Activated CD4-positive, alpha-beta memory T cell treated with anti-CD3 and anti-CD28 coated beads for 36 hours (primary cell): ENCODE measurements around the gene ASTN2. TPM values are rescaled to one million over a fixed set of nuclear protein-coding genes. Genes with fewer than 3 reads are reported as not detected.
"Not testable (repeated sequence)": the region's sequence is repeated elsewhere in the genome, so short reads cannot be mapped to it uniquely, and the experiment has no call there.

ENCODE experiments used
- CTCF ChIA-PET: fragments of 350-600 bp; sonication (Branson Sonifier 250); formaldehyde crosslinking; loops from one replicate; lab custom pipeline; 2021; ENCODE audit warnings: antibody characterized with exemption, inconsistent platforms; lab: Charles Lee
- POLR2A ChIA-PET: fragments of 350-600 bp; sonication (Branson Sonifier 250); formaldehyde crosslinking; loops from one replicate; lab custom pipeline; 2021; ENCODE audit warnings: antibody characterized with exemption; lab: Charles Lee
- DNase-seq: peaks from one replicate; pipeline ENCODE4 v3.0.0-alpha.2; 2020
- H3K27ac Mint-ChIP-seq: one replicate; pipeline ENCODE4 v1.8.0; 2021; ENCODE audit warnings: mixed read lengths
- H3K27me3 Mint-ChIP-seq: one replicate; pipeline ENCODE4 v1.8.0; 2021; ENCODE audit warnings: mixed read lengths
- H3K36me3 Mint-ChIP-seq: one replicate; pipeline ENCODE4 v1.8.0; 2021; ENCODE audit warnings: mixed read lengths
- H3K4me1 Mint-ChIP-seq: one replicate; pipeline ENCODE4 v1.8.0; 2021; ENCODE audit warnings: low read depth, mixed read lengths
- H3K4me3 Mint-ChIP-seq: one replicate; pipeline ENCODE4 v1.8.0; 2021; ENCODE audit warnings: mild to moderate bottlenecking, mixed read lengths
- H3K9me3 Mint-ChIP-seq: one replicate; pipeline ENCODE4 v1.8.0; 2021; ENCODE audit warnings: mixed read lengths
- intact Hi-C: fragments of 100-400 bp; cut with micrococcal nuclease; formaldehyde crosslinking; loops from one replicate; pipeline ENCODE4 v1.15.1; 2023
- total RNA-seq, 2 experiments: library from RNA; stranded (reverse); gene quantifications; one replicate each; pipeline ENCODE4 v1.2.3, GENCODE V29; 2021

ASTN2 gene
- total RNA-seq, 2 experiments from 2014 or later: 3.3 to 3.4 TPM

GRCh38 chr9:116694785-116695291 is 720.0 kb downstream of the ASTN2 start:
- H3K27me3 Mint-ChIP-seq: no peaks in the 10 kb centered on the region
- H3K27ac Mint-ChIP-seq: no peak overlapping the region
- H3K4me1 Mint-ChIP-seq: peaks cover 51% of the 10 kb centered on the region
- H3K4me3 Mint-ChIP-seq: no peak overlapping the region
- no peaks in the 10 kb centered on the region for H3K9me3 Mint-ChIP-seq
- CTCF ChIA-PET: no interaction called here
- intact Hi-C loops: no loop called here
- H3K36me3 Mint-ChIP-seq: peaks cover 36% of the 10 kb centered on the region
- DNase-seq: no peak
- POLR2A ChIA-PET: interaction anchor here (0.6 kb wide), 1 partner anchor 395 kb away, joined by 4 read pairs; no protein-coding TSS in a partner anchor

DNA sequence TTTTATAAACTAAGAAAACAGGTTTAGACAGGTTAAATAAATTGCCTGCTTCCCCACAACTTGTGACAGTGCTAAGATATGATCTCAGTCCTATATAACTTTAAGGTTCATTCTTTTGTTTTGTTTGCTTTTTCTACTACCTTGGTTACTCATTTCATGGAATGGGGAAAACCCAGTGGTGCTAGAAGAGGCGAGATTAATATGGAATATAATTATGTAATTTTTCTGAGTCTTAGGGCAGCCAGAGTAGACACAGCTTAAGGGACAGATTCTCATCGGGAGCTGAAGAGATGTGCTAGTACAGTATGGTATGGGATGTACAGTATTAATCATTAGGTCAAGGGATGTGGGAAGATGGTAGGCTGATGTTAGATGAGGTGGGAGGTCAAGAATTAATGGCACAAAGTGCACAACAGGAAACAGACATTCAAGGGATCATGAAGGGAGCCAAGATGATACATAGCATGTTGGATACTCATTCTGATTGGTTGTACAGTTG is 721.6 kb downstream of the ASTN2 start:
- Mint-ChIP-seq H3K4me1 (peaks cover 64% of the 10 kb centered on the region), H3K27ac (no peak overlapping the region), H3K9me3 (no peaks in the 10 kb centered on the region), H3K36me3 (peaks cover 21% of the 10 kb centered on the region), H3K27me3 (no peaks in the 10 kb centered on the region), H3K4me3 (no peak overlapping the region)
- DNase-seq: no peak
- ChIA-PET CTCF (no interaction called here), POLR2A (no interaction called here)
- intact Hi-C loops: no loop called here

DNA sequence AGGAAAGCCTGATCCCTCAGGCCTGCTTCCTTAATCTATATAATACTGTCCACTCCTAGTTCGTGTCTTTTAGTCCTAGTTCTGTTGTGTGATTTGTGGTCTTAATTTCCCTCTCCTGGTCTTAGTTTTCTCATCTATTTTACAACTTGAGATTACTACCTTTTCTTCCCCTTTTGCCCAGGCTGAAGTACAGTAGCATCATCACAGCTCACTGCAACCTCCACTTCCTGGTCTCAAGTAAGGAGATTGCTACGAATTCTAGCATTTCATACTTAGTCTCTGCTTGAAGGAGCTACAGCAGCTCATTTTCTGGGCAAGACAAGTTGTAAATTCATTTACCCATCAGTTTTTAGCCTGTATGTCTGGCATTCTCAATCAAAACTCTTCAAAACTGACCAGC is 722.2 kb downstream of the ASTN2 start:
- H3K4me3 Mint-ChIP-seq: no peak overlapping the region
- H3K4me1 Mint-ChIP-seq: peaks cover 69% of the 10 kb centered on the region
- intact Hi-C loops: no loop called here
- POLR2A ChIA-PET: no interaction called here
- H3K9me3 Mint-ChIP-seq: no peaks in the 10 kb centered on the region
- H3K27ac Mint-ChIP-seq: no peak overlapping the region
- peaks cover 14% of the 10 kb centered on the region for H3K36me3 Mint-ChIP-seq
- H3K27me3 Mint-ChIP-seq: no peaks in the 10 kb centered on the region
- CTCF ChIA-PET: no interaction called here
- DNase-seq: no peak

GRCh38 chr9:116691607-116692006 is 723.2 kb downstream of the ASTN2 start:
- CTCF ChIA-PET: no interaction called here
- POLR2A ChIA-PET: no interaction called here

DNA sequence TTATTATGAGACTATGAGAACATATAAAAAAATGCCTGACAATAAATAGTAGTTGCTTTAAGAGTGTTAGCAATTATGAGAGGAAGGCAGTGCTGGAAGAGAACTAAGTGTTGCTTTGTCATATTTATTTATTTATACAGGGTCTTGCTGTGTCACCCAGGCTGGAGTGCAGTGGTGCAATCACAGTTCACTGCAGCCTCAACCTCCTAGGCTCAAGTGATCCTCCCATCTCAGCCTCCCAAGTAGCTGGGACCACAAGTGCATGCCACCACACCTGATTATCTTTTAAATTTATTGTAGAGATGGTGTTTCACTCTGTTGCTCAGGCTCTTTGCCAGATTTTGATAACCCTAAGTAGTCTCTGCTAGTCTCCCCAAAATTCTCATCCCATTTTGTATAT is 724.1 kb downstream of the ASTN2 start:
- H3K9me3 Mint-ChIP-seq, POLR2A ChIA-PET, H3K4me3 Mint-ChIP-seq, CTCF ChIA-PET, DNase-seq, H3K36me3 Mint-ChIP-seq, H3K27me3 Mint-ChIP-seq: not testable (repeated sequence)
- H3K4me1 Mint-ChIP-seq: peaks cover 76% of the 10 kb centered on the region
- intact Hi-C loops: loop anchor here (1.0 kb wide), 1 partner anchor 10 kb away; no protein-coding TSS in a partner anchor
- H3K27ac Mint-ChIP-seq: peak overlapping the region; percentile 31

More at GRCh38 chr9:116691607-116692006, 723.2 kb downstream of the ASTN2 start:
- Mint-ChIP-seq H3K9me3 (no peaks in the 10 kb centered on the region), H3K27me3 (no peaks in the 10 kb centered on the region), H3K27ac (no peak overlapping the region), H3K4me3 (no peak overlapping the region), H3K4me1 (peaks cover 71% of the 10 kb centered on the region), H3K36me3 (peaks cover 9% of the 10 kb centered on the region)
- intact Hi-C loops: loop anchor here (1.0 kb wide), 1 partner anchor 10 kb away; no protein-coding TSS in a partner anchor
- peak; percentile 22 for DNase-seq

DNA sequence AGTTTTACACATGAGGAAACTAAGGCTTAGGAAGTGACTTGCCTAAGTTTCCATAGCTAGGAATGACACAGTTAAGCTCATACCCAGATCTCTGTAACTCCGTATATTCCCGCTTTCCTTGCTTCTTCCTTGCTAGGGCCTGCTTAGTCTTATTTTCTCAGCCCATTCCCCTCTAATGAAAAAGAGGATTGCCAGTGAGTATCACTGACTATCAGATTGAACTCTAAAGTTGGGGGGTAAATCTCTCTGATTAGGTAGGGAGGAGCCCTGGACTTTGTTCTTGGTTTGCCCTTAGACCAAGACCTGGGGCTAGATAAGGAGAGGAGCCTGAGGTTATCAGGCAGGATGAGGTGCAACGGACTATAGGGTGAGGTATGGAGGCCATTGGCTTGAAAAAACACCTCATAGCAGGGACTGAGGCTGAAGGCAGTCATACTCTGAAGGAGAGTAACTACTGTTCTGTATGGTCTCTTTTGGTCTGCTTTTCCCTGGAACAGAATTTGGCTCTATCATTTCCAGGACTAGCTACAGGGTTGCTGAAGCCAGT is 725.3 kb downstream of the ASTN2 start:
- ChIA-PET POLR2A (no interaction called here), CTCF (no interaction called here)
- H3K27me3 Mint-ChIP-seq: no peaks in the 10 kb centered on the region
- no peak for DNase-seq
- peaks cover 7% of the 10 kb centered on the region for H3K36me3 Mint-ChIP-seq
- peaks cover 1% of the 10 kb centered on the region for H3K9me3 Mint-ChIP-seq
- intact Hi-C loops: no loop called here
- H3K27ac Mint-ChIP-seq: no peak overlapping the region
- H3K4me1 Mint-ChIP-seq: peaks cover 75% of the 10 kb centered on the region
- no peak overlapping the region for H3K4me3 Mint-ChIP-seq

DNA sequence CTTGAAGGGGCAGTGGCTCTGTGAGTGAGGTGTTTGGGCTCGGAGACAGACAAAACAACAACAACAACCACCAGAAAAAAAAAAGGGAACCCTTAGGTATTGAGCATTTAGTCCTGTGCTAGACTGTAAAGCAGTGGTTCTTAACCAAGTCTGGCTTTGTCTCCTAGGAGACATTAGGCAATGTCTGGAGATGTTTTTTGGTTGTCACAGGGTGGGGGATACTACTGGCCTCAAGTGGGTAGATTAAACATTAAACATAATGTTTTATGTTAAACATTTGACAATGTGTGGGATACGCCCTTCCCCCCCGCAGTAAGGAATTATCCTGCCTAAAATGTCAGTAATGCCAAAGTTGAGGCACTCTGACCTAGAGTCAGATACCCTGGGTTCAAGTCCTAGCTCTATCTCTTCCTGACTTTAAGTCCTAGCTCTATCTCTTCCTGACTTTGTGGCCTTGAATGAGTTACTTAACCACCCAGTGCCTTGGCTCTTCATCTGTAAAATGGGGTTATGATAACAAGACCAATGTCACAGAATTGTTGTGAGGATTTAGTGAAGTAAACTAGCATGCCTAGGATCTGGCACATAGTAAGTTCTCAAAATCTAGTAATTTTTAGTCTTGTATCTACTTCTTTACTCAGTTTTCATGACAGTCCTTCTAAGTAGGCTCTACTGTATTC is 725.9 kb downstream of the ASTN2 start:
- ChIA-PET POLR2A (no interaction called here), CTCF (no interaction called here)
- no peak overlapping the region for H3K27ac Mint-ChIP-seq
- H3K9me3 Mint-ChIP-seq: peaks cover 7% of the 10 kb centered on the region
- H3K4me3 Mint-ChIP-seq: peak overlapping the region; percentile 21
- H3K36me3 Mint-ChIP-seq: peaks cover 6% of the 10 kb centered on the region
- H3K4me1 Mint-ChIP-seq: peaks cover 72% of the 10 kb centered on the region
- intact Hi-C loops: no loop called here
- no peaks in the 10 kb centered on the region for H3K27me3 Mint-ChIP-seq
- DNase-seq: no peak

DNA sequence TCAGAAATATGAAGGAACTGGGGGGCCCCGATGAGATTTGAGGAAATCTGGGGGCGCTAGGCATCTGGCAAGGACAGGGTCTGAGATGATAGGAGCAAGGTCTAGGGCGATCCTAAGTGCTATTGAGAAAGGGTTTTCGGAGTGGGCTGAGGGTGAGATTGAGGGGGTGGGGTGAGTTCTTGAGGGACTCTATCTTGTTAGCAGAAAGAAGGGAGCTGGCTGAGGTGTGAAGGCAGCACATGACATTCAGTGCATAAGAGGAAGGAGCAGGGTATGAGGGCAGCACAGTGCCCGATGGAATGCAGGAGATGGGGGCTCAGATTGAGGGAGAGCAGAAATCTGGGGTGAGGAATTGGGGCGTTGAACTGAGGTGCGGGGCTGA is 727.1 kb downstream of the ASTN2 start:
- intact Hi-C loops: loop anchor here (1.0 kb wide), 1 partner anchor 14 kb away; no protein-coding TSS in a partner anchor
- H3K4me1 Mint-ChIP-seq: peaks cover 60% of the 10 kb centered on the region
- peaks cover 14% of the 10 kb centered on the region for H3K9me3 Mint-ChIP-seq
- no peaks in the 10 kb centered on the region for H3K27me3 Mint-ChIP-seq
- peak overlapping the region; percentile 77 for H3K27ac Mint-ChIP-seq
- peak; percentile 18 for DNase-seq
- POLR2A ChIA-PET: no interaction called here
- H3K4me3 Mint-ChIP-seq: peak overlapping the region; percentile 83
- CTCF ChIA-PET: no interaction called here
- H3K36me3 Mint-ChIP-seq: peaks cover 5% of the 10 kb centered on the region

DNA sequence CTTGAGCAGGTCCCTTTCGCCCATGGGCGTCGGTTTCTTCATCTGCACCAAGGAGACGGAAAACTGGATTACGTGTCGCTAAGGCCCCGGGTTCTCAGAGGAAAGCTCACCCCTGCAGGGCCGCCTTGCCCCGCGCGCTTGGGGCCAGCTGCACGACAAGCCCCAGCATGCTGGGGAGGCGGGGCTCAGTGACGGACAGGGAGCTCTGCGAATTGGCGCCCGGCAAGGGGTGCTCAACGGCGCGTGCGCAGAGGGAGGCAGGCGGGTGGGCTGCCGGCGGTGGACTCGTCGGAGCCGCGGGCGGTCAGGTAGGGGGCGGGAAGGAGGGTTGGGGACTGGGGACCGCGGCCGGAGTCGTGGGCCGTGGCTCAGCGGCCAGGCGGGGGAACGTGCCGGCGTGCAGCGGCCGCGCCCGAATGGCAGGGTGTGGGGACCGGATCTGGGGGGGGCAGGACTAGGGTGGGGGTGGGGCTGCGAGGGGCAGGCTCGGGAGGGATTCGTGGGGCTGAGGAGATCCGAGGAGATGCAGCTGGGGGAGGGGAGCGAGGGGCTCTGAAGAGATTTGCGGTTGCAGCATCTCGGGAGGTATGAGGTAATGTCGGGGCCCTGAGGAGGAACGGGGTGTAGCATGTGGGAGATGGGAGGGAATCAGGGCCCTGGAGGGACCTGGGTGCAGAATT is 727.6 kb downstream of the ASTN2 start, which contains the start of gene TRIM32:
TRIM32 (plus strand) TSS at position 232 of the 680 bp plus-strand sequence. CDS start 10,438 bp downstream, outside the sequence.
- Mint-ChIP-seq H3K9me3 (peaks cover 15% of the 10 kb centered on the region), H3K4me3 (peak within 1 kb of the TSS; percentile 83), H3K4me1 (peaks cover 55% of the 10 kb centered on the region), H3K36me3 (peaks cover 5% of the 10 kb centered on the region), H3K27ac (peak within 1 kb of the TSS; percentile 77), H3K27me3 (no peaks in the 10 kb centered on the region)
- POLR2A ChIA-PET: interaction anchor here (1.2 to 1.7 kb wide), 2 partner anchors 10 to 14 kb away, joined by 3 to 4 read pairs; no protein-coding TSS in a partner anchor
- intact Hi-C loops: loop anchor here (1.0 kb wide), 1 partner anchor 14 kb away; no protein-coding TSS in a partner anchor
- peak; percentile 94 for DNase-seq
- CTCF ChIA-PET: no interaction called here

DNA sequence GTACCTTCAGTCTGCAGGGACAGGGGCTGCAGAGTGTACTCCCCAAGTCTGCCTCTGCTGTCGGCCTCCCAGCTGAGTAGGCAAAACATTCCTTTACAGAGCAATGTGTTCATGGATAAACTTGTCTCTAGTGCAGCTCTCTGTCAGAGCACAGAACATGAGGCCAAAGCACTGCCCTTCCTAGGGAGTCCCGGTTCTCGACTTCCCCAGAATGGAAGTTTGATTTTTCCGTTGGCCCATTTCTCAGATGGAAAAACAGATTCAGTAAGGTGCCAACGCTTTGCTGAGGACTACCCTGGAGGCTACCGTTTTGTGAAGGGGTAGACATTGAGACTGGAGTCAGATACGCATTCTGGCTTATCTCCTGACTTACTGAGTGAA is 728.2 kb downstream of the ASTN2 start:
- ChIA-PET POLR2A (interaction anchor here (1.2 to 1.7 kb wide), 2 partner anchors 10 to 14 kb away, joined by 3 to 4 read pairs; no protein-coding TSS in a partner anchor), CTCF (interaction anchor here (1.0 to 1.1 kb wide), 2 partner anchors 24 to 25 kb away, joined by 3 read pairs; no protein-coding TSS in a partner anchor)
- DNase-seq: no peak
- Mint-ChIP-seq H3K9me3 (peaks cover 15% of the 10 kb centered on the region), H3K36me3 (peaks cover 5% of the 10 kb centered on the region), H3K4me1 (peaks cover 51% of the 10 kb centered on the region), H3K27me3 (no peaks in the 10 kb centered on the region), H3K4me3 (peak overlapping the region; percentile 83), H3K27ac (peak overlapping the region; percentile 77)
- intact Hi-C loops: loop anchor here (1.0 kb wide), 1 partner anchor 15 kb away; no protein-coding TSS in a partner anchor

- ChIA-PET POLR2A (interaction anchor here (1.2 to 1.7 kb wide), 2 partner anchors 9 to 15 kb away, joined by 3 to 4 read pairs; no protein-coding TSS in a partner anchor), CTCF (interaction anchor here (1.0 to 1.1 kb wide), 2 partner anchors 24 to 25 kb away, joined by 3 read pairs; no protein-coding TSS in a partner anchor)
- H3K36me3 Mint-ChIP-seq: peaks cover 5% of the 10 kb centered on the region
- no peak for DNase-seq
- no peaks in the 10 kb centered on the region for H3K27me3 Mint-ChIP-seq
- peaks cover 15% of the 10 kb centered on the region for H3K9me3 Mint-ChIP-seq
- H3K4me3 Mint-ChIP-seq: peak overlapping the region; percentile 83
- no peak overlapping the region for H3K27ac Mint-ChIP-seq
- peaks cover 45% of the 10 kb centered on the region for H3K4me1 Mint-ChIP-seq
- intact Hi-C loops: no loop called here
These were observed 728.7 kb downstream of the ASTN2 start for GRCh38 chr9:116686135-116686534.
